Activated CD8-positive, alpha-beta memory T cell treated with anti-CD3 and anti-CD28 coated beads, Interleukin-2, amount 50 U/mL, for 4 hours (primary cell): ENCODE measurements around the gene TBC1D30.

Experiments used
- DNase-seq: peaks from one replicate; pipeline ENCODE4 v3.0.0-alpha.2; 2020

TBC1D30 gene

GRCh38 chr12:64875186-64875585, 50.7 kb downstream of the TBC1D30 start:
- DNase-seq = no peak

- no peak for DNase-seq
Observed at GRCh38 chr12:64876388-64877071, 52.1 kb downstream of the TBC1D30 start.

GRCh38 chr12:64877363-64878004, 53.0 kb downstream of the TBC1D30 start:
- DNase-seq = no peak

- no peak for DNase-seq
Observed at GRCh38 chr12:64882687-64883086, 58.2 kb downstream of the TBC1D30 start.

GRCh38 chr12:64883264-64884163, 59.1 kb downstream of the TBC1D30 start:
- DNase-seq = no peak

- DNase-seq = no peak
Observed at GRCh38 chr12:64884164-64884542, 59.7 kb downstream of the TBC1D30 start.

- no peak for DNase-seq
Observed at GRCh38 chr12:64884728-64885127, 60.3 kb downstream of the TBC1D30 start.

- no peak for DNase-seq
Observed at GRCh38 chr12:64889434-64890216, 65.2 kb downstream of the TBC1D30 start.

- DNase-seq = no peak
Observed at GRCh38 chr12:64890873-64891468, 66.5 kb downstream of the TBC1D30 start.

GRCh38 chr12:64891629-64892028, 67.2 kb downstream of the TBC1D30 start:
- DNase-seq = no peak

GRCh38 chr12:64892561-64892960, 68.1 kb downstream of the TBC1D30 start:
- no peak for DNase-seq

GRCh38 chr12:64893961-64894360, 69.5 kb downstream of the TBC1D30 start:
- DNase-seq = no peak

- no peak for DNase-seq
Observed at GRCh38 chr12:64894827-64895475, 70.5 kb downstream of the TBC1D30 start.

- no peak for DNase-seq
Observed at GRCh38 chr12:64895526-64895925, 71.1 kb downstream of the TBC1D30 start.

- no peak for DNase-seq
Observed at GRCh38 chr12:64900540-64900939, 76.1 kb downstream of the TBC1D30 start.

- no peak for DNase-seq
Observed at GRCh38 chr12:64903479-64904152, 79.2 kb downstream of the TBC1D30 start.

GRCh38 chr12:64907097-64907496, 82.7 kb downstream of the TBC1D30 start:
- DNase-seq = no peak

- no peak for DNase-seq
Observed at GRCh38 chr12:64909124-64909523, 84.7 kb downstream of the TBC1D30 start.

GRCh38 chr12:64911081-64911480, 86.6 kb downstream of the TBC1D30 start:
- DNase-seq = no peak

- DNase-seq = no peak
Observed at GRCh38 chr12:64911912-64912311, 87.5 kb downstream of the TBC1D30 start.

GRCh38 chr12:64912516-64913255, 88.2 kb downstream of the TBC1D30 start:
- DNase-seq = no peak
